ENCODE results near the gene SCAF4. TPM values are rescaled to one million over a fixed set of nuclear protein-coding genes. Genes with fewer than 3 reads are reported as not detected.

Gene SCAF4
- 10 to 100 TPM; 15.6 to 34.2 (median 17.7) TPM for total RNA-seq

GRCh38 chr21:31731857-31732596 is at the start of gene SCAF4:
SCAF4 (minus strand) TSS chr21:31732118; CDS start chr21:31731692, 426 bp downstream.
- no peak for TF ChIP-seq CTCF (IDR thresholded peaks at IDR 0.05; ENCODE audit: low read depth)

DNA sequence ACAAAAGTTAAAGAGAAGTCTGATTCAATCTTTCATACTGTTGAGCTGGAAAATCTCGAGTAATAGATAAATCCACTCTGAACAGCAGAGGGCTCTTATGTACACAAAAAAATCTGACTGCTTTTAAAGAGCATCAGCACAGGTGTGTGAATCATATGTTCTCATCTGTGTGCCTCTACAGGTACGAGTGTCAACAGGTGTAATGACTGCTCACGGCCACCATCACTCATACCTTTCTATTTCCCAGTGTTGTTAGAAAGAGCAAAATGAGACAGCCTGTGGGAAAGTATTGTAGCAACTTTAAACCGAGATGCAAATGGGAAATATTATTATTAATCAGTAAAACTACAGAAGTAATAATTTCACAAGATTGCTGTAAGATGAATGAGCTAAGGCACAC is 49.0 kb upstream of the SCAF4 start:
- TF ChIP-seq CTCF (IDR thresholded peaks at IDR 0.05; ENCODE audit: low read depth) = no peak

DNA sequence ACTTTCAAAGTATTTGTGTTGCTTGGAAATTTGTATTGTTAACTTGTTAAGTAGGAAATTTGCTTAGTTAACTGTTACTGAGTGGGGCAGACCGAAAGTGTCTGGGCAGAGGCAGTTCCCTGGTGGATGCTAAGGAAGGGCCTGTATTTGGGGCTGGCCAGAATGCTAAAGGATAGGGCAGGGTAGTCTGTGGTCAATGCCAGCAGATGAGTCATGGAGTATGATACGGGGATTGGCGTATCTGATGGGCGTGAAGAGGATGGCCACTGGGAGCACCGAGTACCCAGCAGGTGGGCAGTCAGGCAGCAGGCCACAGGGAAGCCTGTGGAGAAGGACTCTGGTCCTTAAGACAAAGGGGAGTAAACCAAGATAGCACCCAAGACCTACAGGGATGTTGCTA is 46.6 kb upstream of the SCAF4 start:
- no peak for TF ChIP-seq CTCF (IDR thresholded peaks at IDR 0.05; ENCODE audit: low read depth)

- no peak for TF ChIP-seq CTCF (IDR thresholded peaks at IDR 0.05; ENCODE audit: low read depth)
Measured at GRCh38 chr21:31777857-31778256, 45.9 kb upstream of the SCAF4 start.

GRCh38 chr21:31774031-31774430 is 42.1 kb upstream of the SCAF4 start:
- no peak for TF ChIP-seq CTCF (IDR thresholded peaks at IDR 0.05; ENCODE audit: low read depth)

- no peak for TF ChIP-seq CTCF (IDR thresholded peaks at IDR 0.05; ENCODE audit: low read depth)
Measured at GRCh38 chr21:31772674-31773555, 41.0 kb upstream of the SCAF4 start.

GRCh38 chr21:31771685-31772084 is 39.8 kb upstream of the SCAF4 start:
- TF ChIP-seq CTCF (IDR thresholded peaks at IDR 0.05; ENCODE audit: low read depth) = no peak
